HG03342 (cell line): Measurements from ENCODE around the gene ERAS.
"Not testable (repeated sequence)": the region's sequence is repeated elsewhere in the genome, so short reads cannot be mapped to it uniquely, and the experiment has no call there.

Experiments used
- ATAC-seq: cut with Tn5 transposase; IDR thresholded peaks from one replicate; pipeline ENCODE4 v1.9.1; 2021; ENCODE audit warnings: mild to moderate bottlenecking, moderate library complexity; ENCODE audit not compliant: unreplicated experiment

Gene ERAS

GRCh38 chrX:48831136-48831908, 5.0 kb downstream of the ERAS start:
- no peak for ATAC-seq

GRCh38 chrX:48831909-48832291, 5.6 kb downstream of the ERAS start:
- no peak for ATAC-seq

GRCh38 chrX:48833542-48834138, 7.3 kb downstream of the ERAS start:
- ATAC-seq: no peak

- ATAC-seq: no peak
These were observed 8.0 kb downstream of the ERAS start for GRCh38 chrX:48834383-48834709.

- ATAC-seq: no peak
These were observed 9.4 kb downstream of the ERAS start, which contains the start of gene PCSK1N for GRCh38 chrX:48835524-48836329. TSS of gene PCSK1N (minus strand) at chrX:48835610. CDS start at chrX:48835532, 78 bp downstream.

GRCh38 chrX:48839686-48840085, 13.4 kb downstream of the ERAS start:
- ATAC-seq: no peak

GRCh38 chrX:48848847-48849246, 22.5 kb downstream of the ERAS start:
- ATAC-seq: no peak

- no peak for ATAC-seq
These were observed 26.5 kb downstream of the ERAS start for GRCh38 chrX:48852857-48853256.

GRCh38 chrX:48853494-48853893, 27.2 kb downstream of the ERAS start:
- not testable (repeated sequence) for ATAC-seq

GRCh38 chrX:48854121-48854804, 27.9 kb downstream of the ERAS start:
- ATAC-seq: not testable (repeated sequence)

- ATAC-seq: no peak
These were observed 28.6 kb downstream of the ERAS start for GRCh38 chrX:48854898-48855297.

GRCh38 chrX:48864210-48864609, 37.9 kb downstream of the ERAS start:
- no peak for ATAC-seq

- not testable (repeated sequence) for ATAC-seq
These were observed 45.7 kb downstream of the ERAS start for GRCh38 chrX:48872017-48872416.

GRCh38 chrX:48876944-48877343, 50.6 kb downstream of the ERAS start:
- not testable (repeated sequence) for ATAC-seq
